GM12864 (cell line): ENCODE results near the gene PDE4D.

Source experiments
- DNase-seq: peaks from one replicate; pipeline ENCODE4 v3.0.0-alpha.2; 2011; ENCODE audit warnings: low read depth
- H3K4me3 ChIP-seq: 2 replicates; pipeline ENCODE4 v1.5.1; 2011; ENCODE audit warnings: mild to moderate bottlenecking, low read depth, low read length, control low read depth
- CTCF ChIP-seq: IDR thresholded peaks from 2 replicates; pipeline ENCODE4 v1.5.1; 2011; ENCODE audit warnings: low read depth, mild to moderate bottlenecking, moderate library complexity, low read length, control low read depth, inconsistent platforms; ENCODE audit errors: missing control alignments

The PDE4D gene

GRCh38 chr5:59097712-59098111 lies 795.8 kb downstream of the PDE4D start:
- no peak for DNase-seq
- TF ChIP-seq CTCF, result no peak
- no peak overlapping the region for H3K4me3 ChIP-seq

GRCh38 chr5:59097116-59097515 lies 796.4 kb downstream of the PDE4D start:
- no peak for DNase-seq
- H3K4me3 ChIP-seq, result no peak overlapping the region
- TF ChIP-seq CTCF, result no peak

- no peak for TF ChIP-seq CTCF
- no peak overlapping the region for H3K4me3 ChIP-seq
- no peak for DNase-seq
Measured at GRCh38 chr5:59095480-59095879, 798.0 kb downstream of the PDE4D start.

- H3K4me3 ChIP-seq, result no peak overlapping the region
- TF ChIP-seq CTCF, result no peak
- DNase-seq, result no peak
Measured at GRCh38 chr5:59094864-59095263, 798.7 kb downstream of the PDE4D start.

GRCh38 chr5:59093329-59093728 lies 800.2 kb downstream of the PDE4D start:
- no peak for TF ChIP-seq CTCF
- no peak overlapping the region for H3K4me3 ChIP-seq
- no peak for DNase-seq

- DNase-seq, result no peak
- no peak for TF ChIP-seq CTCF
- H3K4me3 ChIP-seq, result no peak overlapping the region
Measured at GRCh38 chr5:59092758-59093157, 800.8 kb downstream of the PDE4D start.

- H3K4me3 ChIP-seq, result no peak overlapping the region
- TF ChIP-seq CTCF, result no peak
- no peak for DNase-seq
Measured at GRCh38 chr5:59091965-59092364, 801.6 kb downstream of the PDE4D start.
